ENCODE results near the gene SEMA3C. TPM values are rescaled to one million over a fixed set of nuclear protein-coding genes. Genes with fewer than 3 reads are reported as not detected.

Gene SEMA3C
- total RNA-seq, 4 donors from 2014 or later: 2.6 to 30.9 (median 14.2) TPM

DNA sequence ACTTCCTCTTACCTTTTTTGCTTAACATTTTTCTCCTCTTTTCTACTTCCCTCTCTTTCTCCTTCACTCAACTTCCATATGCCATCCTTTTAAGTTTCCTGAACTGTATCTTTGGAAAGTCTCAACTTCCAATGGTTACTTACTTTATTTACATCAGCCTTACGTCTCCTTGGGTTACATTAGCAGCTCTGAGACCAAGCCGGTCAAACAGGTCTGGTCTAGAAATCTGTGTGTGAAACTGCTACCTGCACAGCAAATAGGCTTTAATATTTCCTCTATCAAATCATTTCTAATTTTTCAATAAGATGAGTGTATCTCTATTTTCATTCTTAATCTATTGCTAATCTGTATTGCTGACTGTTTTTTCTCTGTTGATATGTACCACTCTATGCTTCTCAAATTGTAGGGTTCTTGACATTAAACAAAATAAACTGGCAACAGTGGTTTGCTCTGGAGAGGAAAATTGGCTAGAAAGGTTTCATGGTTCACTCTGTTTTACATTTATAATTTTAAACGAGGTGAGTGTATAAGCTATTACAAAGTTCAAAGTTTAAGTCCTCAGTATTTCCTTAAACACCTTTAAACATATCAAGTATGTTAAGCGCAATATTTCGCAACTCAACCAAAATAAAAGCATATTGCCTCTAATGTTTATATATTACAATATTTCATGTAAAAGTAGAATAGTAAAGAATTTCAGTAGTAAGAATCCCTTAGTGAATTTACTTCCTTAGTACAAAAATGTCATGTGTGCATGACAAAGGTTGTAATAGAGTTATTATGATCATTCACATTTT is 3.6 kb upstream of the SEMA3C start:
- Histone ChIP-seq H3K9me3 (no peaks in the 10 kb centered on the region), H3K36me3 (no peaks in the 10 kb centered on the region), H3K27me3 (no peaks in the 10 kb centered on the region), H3K27ac (no peak overlapping the region), H3K4me3 (no peak overlapping the region), H3K4me1 (peaks cover 6 to 50% (median 8%) of the 10 kb centered on the region in 3 donors)
- intact Hi-C loops (cut with DNase I): no loop called here
- no peak for DNase-seq
- no peak for TF ChIP-seq POLR2A (IDR thresholded peaks at IDR 0.05)
- TF ChIP-seq, protein P1, sequence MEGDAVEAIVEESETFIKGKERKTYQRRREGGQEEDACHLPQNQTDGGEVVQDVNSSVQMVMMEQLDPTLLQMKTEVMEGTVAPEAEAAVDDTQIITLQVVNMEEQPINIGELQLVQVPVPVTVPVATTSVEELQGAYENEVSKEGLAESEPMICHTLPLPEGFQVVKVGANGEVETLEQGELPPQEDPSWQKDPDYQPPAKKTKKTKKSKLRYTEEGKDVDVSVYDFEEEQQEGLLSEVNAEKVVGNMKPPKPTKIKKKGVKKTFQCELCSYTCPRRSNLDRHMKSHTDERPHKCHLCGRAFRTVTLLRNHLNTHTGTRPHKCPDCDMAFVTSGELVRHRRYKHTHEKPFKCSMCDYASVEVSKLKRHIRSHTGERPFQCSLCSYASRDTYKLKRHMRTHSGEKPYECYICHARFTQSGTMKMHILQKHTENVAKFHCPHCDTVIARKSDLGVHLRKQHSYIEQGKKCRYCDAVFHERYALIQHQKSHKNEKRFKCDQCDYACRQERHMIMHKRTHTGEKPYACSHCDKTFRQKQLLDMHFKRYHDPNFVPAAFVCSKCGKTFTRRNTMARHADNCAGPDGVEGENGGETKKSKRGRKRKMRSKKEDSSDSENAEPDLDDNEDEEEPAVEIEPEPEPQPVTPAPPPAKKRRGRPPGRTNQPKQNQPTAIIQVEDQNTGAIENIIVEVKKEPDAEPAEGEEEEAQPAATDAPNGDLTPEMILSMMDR (IDR thresholded peaks at IDR 0.05): no peak
- WGBS, 2 donors: 57 to 69% methylated on average over 5 of the region's 5 CpGs

DNA sequence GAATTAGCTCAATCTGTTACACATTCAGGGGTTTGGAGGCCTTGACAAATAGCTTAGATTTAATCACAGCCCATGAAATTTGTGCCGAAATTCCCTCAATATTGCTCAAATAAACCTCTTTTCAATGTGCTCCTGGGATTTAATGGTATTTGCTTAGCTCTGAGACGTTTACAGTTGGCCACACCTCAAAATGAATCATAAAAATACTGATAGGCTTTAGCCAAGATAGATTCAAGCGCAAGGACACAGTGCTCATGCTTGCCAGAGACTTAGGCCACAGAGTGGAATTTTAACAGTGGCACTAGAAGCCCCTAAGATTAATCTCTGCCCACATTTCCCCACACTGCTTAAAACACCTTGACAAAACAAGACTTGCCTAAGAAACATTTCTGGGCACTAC is 2.3 kb upstream of the SEMA3C start:
- TF ChIP-seq POLR2A (IDR thresholded peaks at IDR 0.05): no peak
- TF ChIP-seq, protein P1 (IDR thresholded peaks at IDR 0.05): no peak
- Histone ChIP-seq H3K27me3 (no peaks in the 10 kb centered on the region), H3K4me3 (no peak overlapping the region), H3K36me3 (no peaks in the 10 kb centered on the region), H3K4me1 (peaks cover 6 to 50% (median 8%) of the 10 kb centered on the region in 3 donors), H3K9me3 (no peaks in the 10 kb centered on the region), H3K27ac (peak overlapping the region in 1 of 4 donors; percentile 7)
- WGBS, 2 donors: 17 to 52% methylated on average over 3 of the region's 3 CpGs
- intact Hi-C loops (cut with DNase I): no loop called here
- DNase-seq: no peak

GRCh38 chr7:80918399-80918798 is 452 bp downstream of the SEMA3C start:
- peaks cover 6 to 50% (median 8%) of the 10 kb centered on the region in 3 donors for H3K4me1 ChIP-seq
- H3K27ac ChIP-seq: peak overlapping the region; percentile 64 to 78 (median 71)
- TF ChIP-seq POLR2A (IDR thresholded peaks at IDR 0.05): no peak
- TF ChIP-seq, protein P1 (IDR thresholded peaks at IDR 0.05): no peak
- DNase-seq: no peak
- H3K9me3 ChIP-seq: no peaks in the 10 kb centered on the region
- H3K27me3 ChIP-seq: peaks cover 0 to 5% (median 0%) of the 10 kb centered on the region in 4 donors
- 1% methylated on average over 7 to 8 of the region's 8 CpGs for WGBS, 2 donors
- intact Hi-C loops (cut with DNase I): no loop called here
- no peaks in the 10 kb centered on the region for H3K36me3 ChIP-seq
- H3K4me3 ChIP-seq: peak overlapping the region; percentile 40 to 67 (median 56)

GRCh38 chr7:80916770-80917741 is 1.8 kb downstream of the SEMA3C start:
- no peak for DNase-seq
- Histone ChIP-seq H3K4me1 (peaks cover 6 to 37% (median 8%) of the 10 kb centered on the region in 3 donors), H3K4me3 (peak overlapping the region in 3 of 4 donors; percentile 55 to 67 (median 57)), H3K9me3 (no peaks in the 10 kb centered on the region), H3K27ac (no peak overlapping the region), H3K27me3 (peaks cover 0 to 5% (median 0%) of the 10 kb centered on the region in 4 donors), H3K36me3 (no peaks in the 10 kb centered on the region)
- TF ChIP-seq, protein P1 (IDR thresholded peaks at IDR 0.05): peak in 3 of 6 experiments; percentile 9 to 53 (median 25)
- TF ChIP-seq POLR2A (IDR thresholded peaks at IDR 0.05): no peak
- WGBS, 2 donors: 70 to 77% methylated on average over 3 of the region's 3 CpGs
- intact Hi-C loops (cut with DNase I): no loop called here
